Lower lobe of right lung (tissue), 2 donors: ENCODE measurements around the gene MAPRE2. TPM values are rescaled to one million over a fixed set of nuclear protein-coding genes. Genes with fewer than 3 reads are reported as not detected.
"Not testable (repeated sequence)": the region's sequence is repeated elsewhere in the genome, so short reads cannot be mapped to it uniquely, and the experiment has no call there.

ENCODE experiments used
- ATAC-seq, 2 donors: fragments of 200-7000 bp; cut with Tn5 transposase; one replicate each; pipeline ENCODE4 v1.9.1; 2020 to 2022; ENCODE audit warnings: mild to moderate bottlenecking in 2 of 2, moderate library complexity in 2 of 2
- DNase-seq: peaks from one replicate; pipeline ENCODE4 v3.0.0-alpha.2; 2020
- H3K27ac ChIP-seq: fragments of 200-600 bp; one replicate; pipeline ENCODE4 v1.8.0; 2022
- H3K27me3 ChIP-seq: fragments of 200-600 bp; one replicate; pipeline ENCODE4 v1.8.0; 2022; ENCODE audit warnings: low read depth
- H3K36me3 ChIP-seq: fragments of 200-600 bp; one replicate; pipeline ENCODE4 v1.8.0; 2022; ENCODE audit warnings: mild to moderate bottlenecking
- H3K4me1 ChIP-seq: fragments of 200-600 bp; one replicate; pipeline ENCODE4 v1.8.0; 2022
- H3K4me3 ChIP-seq: fragments of 200-600 bp; one replicate; pipeline ENCODE4 v1.8.0; 2022; ENCODE audit warnings: mild to moderate bottlenecking
- H3K9me3 ChIP-seq: fragments of 200-600 bp; one replicate; pipeline ENCODE4 v1.8.0; 2022
- intact Hi-C: fragments of 100-400 bp; cut with DNase I; formaldehyde crosslinking; loops from one replicate; pipeline ENCODE4 v1.11.0; 2022
- total RNA-seq: library from RNA; stranded (reverse); fragmentation: NEBNext Ultra II Directional; extraction: Animal tissue kit (Norgen Biotek cat#: 25700); gene quantifications from one replicate; pipeline ENCODE4 v1.2.1, GENCODE V29; 2021
- TF ChIP-seq, protein P1 (sequence below): fragments of 200-600 bp; IDR thresholded peaks from one replicate; pipeline ENCODE4 v1.8.0; 2022; ENCODE audit warnings: antibody characterized with exemption, mild to moderate bottlenecking
- donor health status: DM: no; HTN: yes; CAD: no; lungs with severe emphysema.

MAPRE2 gene
- total RNA-seq, 1 donor from 2014 or later = 33.8 TPM

DNA sequence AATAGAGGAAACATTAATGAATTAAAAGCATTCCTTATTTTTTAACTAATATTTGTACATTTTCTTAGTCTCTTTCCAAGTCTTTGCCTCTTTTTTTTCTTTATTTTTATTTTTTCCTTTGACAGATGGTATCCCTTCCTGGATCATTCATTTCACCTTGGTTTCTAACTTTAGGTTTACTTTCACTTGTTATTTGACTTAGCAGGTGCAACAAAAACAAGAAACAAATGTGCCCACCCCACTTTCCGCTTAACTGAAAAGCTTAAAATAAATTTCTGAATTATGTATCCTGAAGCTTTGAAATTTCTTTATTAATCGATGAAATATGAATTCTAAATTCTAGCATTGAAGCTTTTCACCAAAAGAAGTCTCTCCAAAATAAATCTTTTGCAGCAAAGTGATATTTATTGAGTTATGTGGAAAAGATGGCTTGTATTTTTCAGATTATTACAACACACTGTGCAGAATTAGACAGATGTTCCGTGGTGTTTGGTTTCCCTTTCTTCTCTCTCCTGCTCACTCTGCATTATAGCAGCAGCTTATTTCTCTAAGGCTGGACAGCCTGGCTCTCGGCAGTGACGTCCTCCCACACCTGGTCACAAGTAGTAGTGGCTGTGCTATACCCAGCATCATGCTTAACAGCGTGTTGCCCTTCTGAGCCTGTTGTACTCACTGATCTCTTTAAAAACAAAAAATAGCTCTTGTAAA is 100.5 kb downstream of the MAPRE2 start:
- ATAC-seq (no peak), DNase-seq (no peak)
- no peaks in the 10 kb centered on the region for H3K9me3 ChIP-seq
- H3K4me3 ChIP-seq = no peak overlapping the region
- H3K27me3 ChIP-seq = no peaks in the 10 kb centered on the region
- no peak overlapping the region for H3K27ac ChIP-seq
- intact Hi-C loops = loop anchor here (5.0 kb wide), 1 partner anchor 134 kb away; no protein-coding TSS in a partner anchor
- H3K36me3 ChIP-seq = peaks cover 46% of the 10 kb centered on the region
- TF ChIP-seq, protein P1, sequence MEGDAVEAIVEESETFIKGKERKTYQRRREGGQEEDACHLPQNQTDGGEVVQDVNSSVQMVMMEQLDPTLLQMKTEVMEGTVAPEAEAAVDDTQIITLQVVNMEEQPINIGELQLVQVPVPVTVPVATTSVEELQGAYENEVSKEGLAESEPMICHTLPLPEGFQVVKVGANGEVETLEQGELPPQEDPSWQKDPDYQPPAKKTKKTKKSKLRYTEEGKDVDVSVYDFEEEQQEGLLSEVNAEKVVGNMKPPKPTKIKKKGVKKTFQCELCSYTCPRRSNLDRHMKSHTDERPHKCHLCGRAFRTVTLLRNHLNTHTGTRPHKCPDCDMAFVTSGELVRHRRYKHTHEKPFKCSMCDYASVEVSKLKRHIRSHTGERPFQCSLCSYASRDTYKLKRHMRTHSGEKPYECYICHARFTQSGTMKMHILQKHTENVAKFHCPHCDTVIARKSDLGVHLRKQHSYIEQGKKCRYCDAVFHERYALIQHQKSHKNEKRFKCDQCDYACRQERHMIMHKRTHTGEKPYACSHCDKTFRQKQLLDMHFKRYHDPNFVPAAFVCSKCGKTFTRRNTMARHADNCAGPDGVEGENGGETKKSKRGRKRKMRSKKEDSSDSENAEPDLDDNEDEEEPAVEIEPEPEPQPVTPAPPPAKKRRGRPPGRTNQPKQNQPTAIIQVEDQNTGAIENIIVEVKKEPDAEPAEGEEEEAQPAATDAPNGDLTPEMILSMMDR = no peak
- no peaks in the 10 kb centered on the region for H3K4me1 ChIP-seq

DNA sequence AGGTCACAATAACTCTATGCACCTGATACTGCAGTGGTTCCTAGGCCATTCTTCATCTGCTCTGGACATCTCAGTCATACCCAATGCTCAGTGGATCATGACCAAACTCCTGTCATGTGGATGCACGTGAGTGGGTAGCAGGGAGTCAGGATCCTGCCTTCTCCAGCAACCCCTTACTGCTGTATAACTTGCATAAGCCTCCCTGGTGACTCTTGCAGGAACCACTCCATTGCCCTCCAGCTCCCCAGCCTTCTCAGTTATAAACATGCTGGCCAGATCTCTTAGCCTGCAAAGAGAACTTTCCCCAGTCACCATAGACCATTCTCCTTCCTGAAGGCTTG is 101.0 kb downstream of the MAPRE2 start:
- Histone ChIP-seq H3K27me3 (no peaks in the 10 kb centered on the region), H3K9me3 (no peaks in the 10 kb centered on the region), H3K4me3 (no peak overlapping the region), H3K4me1 (no peaks in the 10 kb centered on the region), H3K36me3 (peaks cover 40% of the 10 kb centered on the region), H3K27ac (no peak overlapping the region)
- TF ChIP-seq, protein P1 = no peak
- DNase-seq (no peak), ATAC-seq (no peak)
- intact Hi-C loops = loop anchor here (5.0 kb wide), 1 partner anchor 135 kb away; no protein-coding TSS in a partner anchor

DNA sequence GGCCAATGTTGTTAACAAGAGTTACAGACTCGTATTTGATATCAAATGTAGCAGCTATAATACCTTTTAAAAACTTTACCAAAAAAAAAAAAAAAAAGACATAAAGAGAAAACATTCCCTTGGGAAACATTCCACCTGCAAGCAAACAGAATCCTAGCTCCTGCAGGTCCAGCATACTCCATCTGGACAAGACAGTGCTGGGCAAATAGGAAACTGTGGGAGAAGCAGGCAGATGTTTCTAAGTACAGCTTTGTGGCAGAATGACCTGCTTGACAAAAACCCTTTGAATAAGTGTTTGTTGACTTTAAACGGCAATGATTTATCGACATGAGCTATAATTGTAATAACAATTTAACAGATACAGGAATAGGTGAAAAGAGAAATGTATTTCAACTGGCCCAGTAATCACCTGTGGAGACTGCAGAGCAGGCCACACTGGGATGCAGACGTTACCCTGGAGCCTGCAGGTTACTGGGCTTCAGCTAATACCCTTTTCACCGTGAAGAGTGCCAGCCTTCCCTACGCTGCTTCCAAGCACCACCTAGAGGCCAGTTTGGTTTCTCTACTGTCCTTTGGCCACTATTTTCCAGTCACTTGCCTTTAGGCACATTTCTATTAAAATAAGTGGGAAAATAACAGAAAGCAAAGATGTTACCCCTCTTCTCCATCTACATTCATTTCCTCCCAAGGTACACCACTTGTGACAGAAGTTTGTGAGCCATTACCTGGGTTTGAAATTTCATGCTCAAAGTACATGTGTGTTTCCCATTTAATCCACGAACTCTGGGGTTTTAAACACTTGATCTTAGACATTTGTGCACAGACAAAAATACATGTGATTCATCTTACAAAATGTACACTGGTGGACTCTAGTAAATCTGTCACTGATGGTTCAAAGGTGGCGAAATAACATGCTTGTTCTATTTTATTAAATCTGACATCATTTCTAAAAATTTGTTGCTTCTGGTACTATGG is 102.7 kb downstream of the MAPRE2 start:
- TF ChIP-seq, protein P1 = peak; percentile 75
- Histone ChIP-seq H3K9me3 (no peaks in the 10 kb centered on the region), H3K36me3 (peaks cover 28% of the 10 kb centered on the region), H3K27me3 (no peaks in the 10 kb centered on the region), H3K4me1 (no peaks in the 10 kb centered on the region), H3K4me3 (no peak overlapping the region), H3K27ac (no peak overlapping the region)
- peak; percentile 87 to 97 for ATAC-seq
- DNase-seq = no peak
- intact Hi-C loops = loop anchor here (5.0 kb wide), 1 partner anchor 137 kb away; no protein-coding TSS in a partner anchor

DNA sequence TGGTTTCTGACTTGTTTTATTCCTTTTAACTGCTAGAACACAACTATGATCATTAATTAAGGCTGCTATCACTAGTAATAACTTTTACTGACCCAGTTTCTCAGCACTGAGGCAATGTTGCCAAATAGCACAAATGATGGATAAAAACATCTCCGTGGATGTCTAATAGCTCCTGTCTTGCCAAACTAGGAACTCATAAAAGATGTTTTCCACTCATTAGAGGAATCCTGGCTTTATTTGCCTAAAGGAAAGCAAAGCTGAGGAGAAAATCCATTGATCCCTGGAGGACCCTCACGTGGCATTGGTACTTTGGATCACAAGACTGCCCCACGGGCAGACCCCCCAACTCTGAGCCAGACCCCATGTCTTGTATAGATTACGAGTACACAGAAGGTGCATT is 103.5 kb downstream of the MAPRE2 start:
- DNase-seq (no peak), ATAC-seq (no peak)
- Histone ChIP-seq H3K4me3 (no peak overlapping the region), H3K27me3 (no peaks in the 10 kb centered on the region), H3K9me3 (no peaks in the 10 kb centered on the region), H3K27ac (no peak overlapping the region), H3K36me3 (peaks cover 22% of the 10 kb centered on the region), H3K4me1 (no peaks in the 10 kb centered on the region)
- intact Hi-C loops = loop anchor here (5.0 kb wide), 1 partner anchor 137 kb away; no protein-coding TSS in a partner anchor
- TF ChIP-seq, protein P1 = no peak

DNA sequence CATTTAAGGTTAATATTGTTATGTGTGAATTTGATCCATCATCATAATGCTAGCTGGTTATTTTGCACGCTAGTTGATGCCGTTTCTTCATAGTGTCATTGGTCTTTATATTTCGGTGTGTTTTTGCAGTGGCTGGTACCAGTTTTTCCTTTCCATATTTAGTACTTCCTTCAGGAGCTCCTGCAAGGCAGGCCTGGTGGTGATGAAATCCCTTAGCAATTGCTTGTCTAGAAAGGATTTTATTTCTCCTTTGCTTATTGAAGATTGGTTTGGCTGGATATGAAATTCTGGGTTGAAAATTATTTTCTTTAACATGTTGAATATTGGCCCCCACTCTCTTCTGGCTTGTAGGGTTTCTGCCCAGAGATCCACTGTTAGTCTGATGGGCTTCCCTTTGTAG is 109.0 kb downstream of the MAPRE2 start:
- intact Hi-C loops, H3K27ac ChIP-seq: not testable (repeated sequence)

More for the DNA sequence above, 109.0 kb downstream of the MAPRE2 start:
- not testable (repeated sequence) for H3K4me3 ChIP-seq, H3K27me3 ChIP-seq, H3K4me1 ChIP-seq, H3K36me3 ChIP-seq, H3K9me3 ChIP-seq, DNase-seq, ATAC-seq
